Measurements from ENCODE around the gene PWWP2A.

The PWWP2A gene

GRCh38 chr5:160089531-160089930 lies 29.7 kb downstream of the PWWP2A start:
- 95% methylated on average over 2 of the region's 2 CpGs for WGBS
- H3K36me3 ChIP-seq (ENCODE audit: insufficient read depth, low read length): peaks cover 38% of the 10 kb centered on the region
- no peaks in the 10 kb centered on the region for H3K27me3 ChIP-seq (ENCODE audit: insufficient read depth, low read length)
- H3K4me1 ChIP-seq (ENCODE audit: insufficient read depth, low read length): peaks cover 7% of the 10 kb centered on the region; the same call in 1 of the 2 replicates
- H3K9me3 ChIP-seq (ENCODE audit: insufficient read depth, low read depth, low read length): no peaks in the 10 kb centered on the region
- no peak overlapping the region for H3K9ac ChIP-seq (ENCODE audit: low read depth, low read length)
- H3K4me3 ChIP-seq (ENCODE audit: low read length): no peak overlapping the region
- H3K27ac ChIP-seq (ENCODE audit: low read depth, low read length): no peak overlapping the region

GRCh38 chr5:160088805-160089204 lies 30.4 kb downstream of the PWWP2A start:
- H3K4me3 ChIP-seq (ENCODE audit: low read length): no peak overlapping the region
- H3K9ac ChIP-seq (ENCODE audit: low read depth, low read length): no peak overlapping the region
- H3K27me3 ChIP-seq (ENCODE audit: insufficient read depth, low read length): no peaks in the 10 kb centered on the region
- H3K27ac ChIP-seq (ENCODE audit: low read depth, low read length): no peak overlapping the region
- H3K9me3 ChIP-seq (ENCODE audit: insufficient read depth, low read depth, low read length): no peaks in the 10 kb centered on the region
- H3K36me3 ChIP-seq (ENCODE audit: insufficient read depth, low read length): peaks cover 30% of the 10 kb centered on the region
- WGBS: 93% methylated on average over 1 of the region's 1 CpG
- H3K4me1 ChIP-seq (ENCODE audit: insufficient read depth, low read length): peaks cover 10% of the 10 kb centered on the region; the same call in 1 of the 2 replicates

- Histone ChIP-seq H3K36me3 (ENCODE audit: insufficient read depth, low read length) (peaks cover 14% of the 10 kb centered on the region), H3K9me3 (ENCODE audit: insufficient read depth, low read depth, low read length) (no peaks in the 10 kb centered on the region), H3K27me3 (ENCODE audit: insufficient read depth, low read length) (no peaks in the 10 kb centered on the region), H3K27ac (ENCODE audit: low read depth, low read length) (no peak overlapping the region), H3K4me1 (ENCODE audit: insufficient read depth, low read length) (peaks cover 25% of the 10 kb centered on the region; the same call in 1 of the 2 replicates), H3K9ac (ENCODE audit: low read depth, low read length) (no peak overlapping the region), H3K4me3 (ENCODE audit: low read length) (no peak overlapping the region)
- WGBS: 93% methylated on average over 1 of the region's 1 CpG
Observed at GRCh38 chr5:160087199-160087598, 32.1 kb downstream of the PWWP2A start.

GRCh38 chr5:160084144-160084543 lies 35.1 kb downstream of the PWWP2A start:
- H3K4me3 ChIP-seq (ENCODE audit: low read length): no peak overlapping the region
- H3K9ac ChIP-seq (ENCODE audit: low read depth, low read length): no peak overlapping the region
- no peak overlapping the region for H3K27ac ChIP-seq (ENCODE audit: low read depth, low read length)
- WGBS: 96% methylated on average over 1 of the region's 1 CpG
- peaks cover under 1% of the 10 kb centered on the region; the same call in 1 of the 2 replicates for H3K36me3 ChIP-seq (ENCODE audit: insufficient read depth, low read length)
- H3K27me3 ChIP-seq (ENCODE audit: insufficient read depth, low read length): no peaks in the 10 kb centered on the region
- no peaks in the 10 kb centered on the region for H3K9me3 ChIP-seq (ENCODE audit: insufficient read depth, low read depth, low read length)
- peaks cover 27% of the 10 kb centered on the region for H3K4me1 ChIP-seq (ENCODE audit: insufficient read depth, low read length)

GRCh38 chr5:160083501-160083900 lies 35.7 kb downstream of the PWWP2A start:
- no peak overlapping the region for H3K9ac ChIP-seq (ENCODE audit: low read depth, low read length)
- H3K4me3 ChIP-seq (ENCODE audit: low read length): no peak overlapping the region
- H3K4me1 ChIP-seq (ENCODE audit: insufficient read depth, low read length): peaks cover 27% of the 10 kb centered on the region
- 84% methylated on average over 1 of the region's 3 CpGs for WGBS
- H3K36me3 ChIP-seq (ENCODE audit: insufficient read depth, low read length): peaks cover 7% of the 10 kb centered on the region
- no peaks in the 10 kb centered on the region for H3K9me3 ChIP-seq (ENCODE audit: insufficient read depth, low read depth, low read length)
- peak overlapping the region; percentile 8; the same call in 1 of the 2 replicates for H3K27ac ChIP-seq (ENCODE audit: low read depth, low read length)
- no peaks in the 10 kb centered on the region for H3K27me3 ChIP-seq (ENCODE audit: insufficient read depth, low read length)

- no peak overlapping the region for H3K4me3 ChIP-seq (ENCODE audit: low read length)
- peaks cover 14% of the 10 kb centered on the region for H3K36me3 ChIP-seq (ENCODE audit: insufficient read depth, low read length)
- 85% methylated on average over 8 of the region's 9 CpGs for WGBS
- peaks cover 27% of the 10 kb centered on the region for H3K4me1 ChIP-seq (ENCODE audit: insufficient read depth, low read length)
- no peaks in the 10 kb centered on the region for H3K9me3 ChIP-seq (ENCODE audit: insufficient read depth, low read depth, low read length)
- H3K27ac ChIP-seq (ENCODE audit: low read depth, low read length): peak overlapping the region; percentile 8
- peak overlapping the region; percentile 14; the same call in 1 of the 2 replicates for H3K9ac ChIP-seq (ENCODE audit: low read depth, low read length)
- H3K27me3 ChIP-seq (ENCODE audit: insufficient read depth, low read length): no peaks in the 10 kb centered on the region
Observed at GRCh38 chr5:160082614-160083500, 36.4 kb downstream of the PWWP2A start.

- Histone ChIP-seq H3K4me3 (ENCODE audit: low read length) (no peak overlapping the region), H3K36me3 (ENCODE audit: insufficient read depth, low read length) (peaks cover 26% of the 10 kb centered on the region), H3K9ac (ENCODE audit: low read depth, low read length) (no peak overlapping the region), H3K27ac (ENCODE audit: low read depth, low read length) (peak overlapping the region; percentile 33; the same call in 1 of the 2 replicates), H3K9me3 (ENCODE audit: insufficient read depth, low read depth, low read length) (no peaks in the 10 kb centered on the region), H3K27me3 (ENCODE audit: insufficient read depth, low read length) (no peaks in the 10 kb centered on the region), H3K4me1 (ENCODE audit: insufficient read depth, low read length) (peaks cover 20% of the 10 kb centered on the region)
- 94% methylated on average over 3 of the region's 3 CpGs for WGBS
Observed at GRCh38 chr5:160081495-160081894, 37.8 kb downstream of the PWWP2A start.

- Histone ChIP-seq H3K4me1 (ENCODE audit: insufficient read depth, low read length) (peaks cover 20% of the 10 kb centered on the region), H3K9ac (ENCODE audit: low read depth, low read length) (no peak overlapping the region), H3K4me3 (ENCODE audit: low read length) (no peak overlapping the region), H3K9me3 (ENCODE audit: insufficient read depth, low read depth, low read length) (no peaks in the 10 kb centered on the region), H3K36me3 (ENCODE audit: insufficient read depth, low read length) (peaks cover 32% of the 10 kb centered on the region), H3K27ac (ENCODE audit: low read depth, low read length) (no peak overlapping the region), H3K27me3 (ENCODE audit: insufficient read depth, low read length) (no peaks in the 10 kb centered on the region)
- 97% methylated on average over 2 of the region's 2 CpGs for WGBS
Observed at GRCh38 chr5:160079753-160080152, 39.5 kb downstream of the PWWP2A start.

- Histone ChIP-seq H3K27me3 (ENCODE audit: insufficient read depth, low read length) (no peaks in the 10 kb centered on the region), H3K9me3 (ENCODE audit: insufficient read depth, low read depth, low read length) (no peaks in the 10 kb centered on the region), H3K9ac (ENCODE audit: low read depth, low read length) (no peak overlapping the region), H3K4me3 (ENCODE audit: low read length) (no peak overlapping the region), H3K36me3 (ENCODE audit: insufficient read depth, low read length) (peaks cover 32% of the 10 kb centered on the region), H3K4me1 (ENCODE audit: insufficient read depth, low read length) (peaks cover 2% of the 10 kb centered on the region; the same call in 1 of the 2 replicates), H3K27ac (ENCODE audit: low read depth, low read length) (no peak overlapping the region)
- WGBS: 94% methylated on average over 2 of the region's 2 CpGs
Observed at GRCh38 chr5:160076997-160077396, 42.3 kb downstream of the PWWP2A start.

- Histone ChIP-seq H3K9me3 (ENCODE audit: insufficient read depth, low read depth, low read length) (no peaks in the 10 kb centered on the region), H3K27me3 (ENCODE audit: insufficient read depth, low read length) (no peaks in the 10 kb centered on the region), H3K9ac (ENCODE audit: low read depth, low read length) (no peak overlapping the region), H3K4me1 (ENCODE audit: insufficient read depth, low read length) (no peaks in the 10 kb centered on the region), H3K36me3 (ENCODE audit: insufficient read depth, low read length) (peaks cover 32% of the 10 kb centered on the region), H3K4me3 (ENCODE audit: low read length) (no peak overlapping the region), H3K27ac (ENCODE audit: low read depth, low read length) (no peak overlapping the region)
Observed at GRCh38 chr5:160075073-160075472, 44.2 kb downstream of the PWWP2A start.

GRCh38 chr5:160071916-160072315 lies 47.3 kb downstream of the PWWP2A start:
- peaks cover 5% of the 10 kb centered on the region; the same call in 1 of the 2 replicates for H3K4me1 ChIP-seq (ENCODE audit: insufficient read depth, low read length)
- H3K9me3 ChIP-seq (ENCODE audit: insufficient read depth, low read depth, low read length): no peaks in the 10 kb centered on the region
- H3K36me3 ChIP-seq (ENCODE audit: insufficient read depth, low read length): peaks cover 10% of the 10 kb centered on the region; the same call in 1 of the 2 replicates
- H3K9ac ChIP-seq (ENCODE audit: low read depth, low read length): no peak overlapping the region
- WGBS: 94% methylated on average over 2 of the region's 2 CpGs
- H3K27me3 ChIP-seq (ENCODE audit: insufficient read depth, low read length): no peaks in the 10 kb centered on the region
- no peak overlapping the region for H3K27ac ChIP-seq (ENCODE audit: low read depth, low read length)
- no peak overlapping the region for H3K4me3 ChIP-seq (ENCODE audit: low read length)

All from HUES64 (cell line).